HepG2 (cell line): ENCODE measurements around the gene SRP68.
A peak's percentile ranks its signal among the peaks of the same experiment; 100 is the strongest.
"Not testable (repeated sequence)": the region's sequence is repeated elsewhere in the genome, so short reads cannot be mapped to it uniquely, and the experiment has no call there.

ENCODE experiments used
- ATF3 ChIP-seq: sonication (generic); formaldehyde crosslinking; IDR thresholded peaks from 2 replicates; pipeline ENCODE4 v1.4.0; 2020; ENCODE audit warnings: missing genetic modification reagents
- GABPB1 ChIP-seq: IDR thresholded peaks from 2 replicates; pipeline ENCODE4 v1.6.1; 2016; ENCODE audit warnings: mild to moderate bottlenecking, missing genetic modification reagents, moderate library complexity, missing compliant biosample characterization
- GTF2F1 ChIP-seq: fragments of 150-350 bp; IDR thresholded peaks from 2 replicates; pipeline ENCODE4 v1.6.1; 2014; ENCODE audit warnings: low read length
- JUND ChIP-seq: sonication (generic); formaldehyde crosslinking; IDR thresholded peaks from 2 replicates; pipeline ENCODE4 v1.8.0; 2022; ENCODE audit warnings: mild to moderate bottlenecking, missing genetic modification reagents
- PRPF4 ChIP-seq: fragments of 200-400 bp; formaldehyde crosslinking; IDR thresholded peaks from 2 replicates; pipeline ENCODE4 v1.6.1; 2016; ENCODE audit warnings: low read length, low read depth; ENCODE audit not compliant: poor library complexity, severe bottlenecking
- REST ChIP-seq, 2 experiments: IDR thresholded peaks; 2 replicates each; pipeline ENCODE4 v1.6.1; 2011 to 2012; ENCODE audit warnings: low read length in 2 of 2, borderline replicate concordance in 1 of 2, low read depth in 1 of 2, mild to moderate bottlenecking in 1 of 2, moderate library complexity in 1 of 2
- ZNF101 ChIP-seq: sonication (generic); formaldehyde crosslinking; IDR thresholded peaks from 2 replicates; pipeline ENCODE4 v1.4.0; 2020; ENCODE audit warnings: mild to moderate bottlenecking, low read depth, missing genetic modification reagents, borderline replicate concordance
- ZNF121 ChIP-seq: sonication (generic); formaldehyde crosslinking; IDR thresholded peaks from 2 replicates; pipeline ENCODE4 v1.5.0; 2020; ENCODE audit warnings: mild to moderate bottlenecking, missing genetic modification reagents
- ZNF354B ChIP-seq: sonication (generic); formaldehyde crosslinking; IDR thresholded peaks from 2 replicates; pipeline ENCODE4 v1.8.0; 2022; ENCODE audit warnings: mild to moderate bottlenecking, missing genetic modification reagents
- ZZZ3 ChIP-seq: sonication (generic); formaldehyde crosslinking; IDR thresholded peaks from 2 replicates; pipeline ENCODE4 v1.4.0; 2020; ENCODE audit warnings: missing genetic modification reagents, mild to moderate bottlenecking, borderline replicate concordance
- TF ChIP-seq, protein P1 (sequence below): sonication (generic); formaldehyde crosslinking; IDR thresholded peaks from 2 replicates; pipeline ENCODE4 v1.5.0; 2020; ENCODE audit warnings: mild to moderate bottlenecking, missing genetic modification reagents, moderate library complexity

- not testable (repeated sequence) for TF ChIP-seq ATF3; PRPF4; JUND (CRISPR knock-in tag); ZZZ3 (CRISPR knock-in tag); REST (IDR thresholded peaks at IDR 0.05; ENCODE audit: borderline replicate concordance in 1 of 2, low read depth in 1 of 2, low read length in 2 of 2); GABPB1 (CRISPR knock-in tag); GTF2F1; ZNF101; ZNF354B (CRISPR knock-in tag)
- 0 out of 2 replicates have a peak, but pooled peaks have one; percentile 35 for TF ChIP-seq ZNF121 (CRISPR knock-in tag)
- TF ChIP-seq, protein P1, sequence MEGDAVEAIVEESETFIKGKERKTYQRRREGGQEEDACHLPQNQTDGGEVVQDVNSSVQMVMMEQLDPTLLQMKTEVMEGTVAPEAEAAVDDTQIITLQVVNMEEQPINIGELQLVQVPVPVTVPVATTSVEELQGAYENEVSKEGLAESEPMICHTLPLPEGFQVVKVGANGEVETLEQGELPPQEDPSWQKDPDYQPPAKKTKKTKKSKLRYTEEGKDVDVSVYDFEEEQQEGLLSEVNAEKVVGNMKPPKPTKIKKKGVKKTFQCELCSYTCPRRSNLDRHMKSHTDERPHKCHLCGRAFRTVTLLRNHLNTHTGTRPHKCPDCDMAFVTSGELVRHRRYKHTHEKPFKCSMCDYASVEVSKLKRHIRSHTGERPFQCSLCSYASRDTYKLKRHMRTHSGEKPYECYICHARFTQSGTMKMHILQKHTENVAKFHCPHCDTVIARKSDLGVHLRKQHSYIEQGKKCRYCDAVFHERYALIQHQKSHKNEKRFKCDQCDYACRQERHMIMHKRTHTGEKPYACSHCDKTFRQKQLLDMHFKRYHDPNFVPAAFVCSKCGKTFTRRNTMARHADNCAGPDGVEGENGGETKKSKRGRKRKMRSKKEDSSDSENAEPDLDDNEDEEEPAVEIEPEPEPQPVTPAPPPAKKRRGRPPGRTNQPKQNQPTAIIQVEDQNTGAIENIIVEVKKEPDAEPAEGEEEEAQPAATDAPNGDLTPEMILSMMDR (CRISPR knock-in tag) = not testable (repeated sequence)
Observed at GRCh38 chr17:76042868-76043267, 29.4 kb downstream of the SRP68 start.
